Caco-2 (cell line): ENCODE results near the gene NOL4L. TPM values are rescaled to one million over a fixed set of nuclear protein-coding genes. Genes with fewer than 3 reads are reported as not detected.
A peak's percentile ranks its signal among the peaks of the same experiment; 100 is the strongest.

Experiments used
- BruUV-seq: library from RNA; stranded (reverse); fragments of 400-500 nt; replicated peaks from 2 replicates; lab custom pipeline; 2021; lab: Mats Ljungman, UMichigan
- CTCF ChIA-PET: fragments of 300-600 bp; sonication (Branson Sonifier 250); formaldehyde crosslinking; loops from one replicate; lab custom pipeline; 2022; ENCODE audit warnings: antibody characterized with exemption; lab: Charles Lee
- POLR2A ChIA-PET: fragments of 300-600 bp; sonication (Branson Sonifier 250); formaldehyde crosslinking; loops from one replicate; lab custom pipeline; 2022; ENCODE audit warnings: antibody characterized with exemption; lab: Charles Lee
- DNase-seq, 2 experiments: peaks; one replicate each; pipeline versions ENCODE4 v3.0.0 to v3.0.0-alpha.2; 2020 to 2022
- H3K27me3 ChIP-seq: replicated peaks from 2 replicates; pipeline ENCODE4 v1.6.0; 2011; ENCODE audit warnings: low read length; ENCODE audit not compliant: control insufficient read depth, insufficient read depth
- H3K36me3 ChIP-seq: 2 replicates; pipeline ENCODE4 v1.5.1; 2011; ENCODE audit warnings: low read length; ENCODE audit not compliant: control insufficient read depth, insufficient read depth
- H3K4me1 ChIP-seq: fragments of 250-450 bp; sonication (Bioruptor Pico); 2 replicates; pipeline ENCODE4 v1.5.1; 2020; ENCODE audit warnings: mild to moderate bottlenecking
- H3K4me3 ChIP-seq: 2 replicates; pipeline ENCODE4 v1.5.1; 2011; ENCODE audit warnings: low read depth, mild to moderate bottlenecking, control low read depth, low read length
- H3K9me3 ChIP-seq: fragments of 250-450 bp; sonication (Bioruptor Pico); 2 replicates; pipeline ENCODE4 v1.5.1; 2020; ENCODE audit warnings: mild to moderate bottlenecking, moderate library complexity
- H3K27ac Mint-ChIP-seq: one replicate; pipeline ENCODE4 v1.8.0; 2022; ENCODE audit warnings: mixed read lengths; ENCODE audit not compliant: unreplicated experiment
- H3K27me3 Mint-ChIP-seq: one replicate; pipeline ENCODE4 v1.8.0; 2022; ENCODE audit warnings: mixed read lengths; ENCODE audit not compliant: insufficient read depth, unreplicated experiment
- H3K36me3 Mint-ChIP-seq: one replicate; pipeline ENCODE4 v1.8.0; 2022; ENCODE audit warnings: mild to moderate bottlenecking, mixed read lengths; ENCODE audit not compliant: insufficient read depth, unreplicated experiment
- H3K4me1 Mint-ChIP-seq: one replicate; pipeline ENCODE4 v1.8.0; 2022; ENCODE audit warnings: low read depth, mixed read lengths; ENCODE audit not compliant: unreplicated experiment
- H3K4me3 Mint-ChIP-seq: one replicate; pipeline ENCODE4 v1.8.0; 2022; ENCODE audit warnings: mild to moderate bottlenecking, moderate library complexity, mixed read lengths; ENCODE audit not compliant: unreplicated experiment
- H3K9me3 Mint-ChIP-seq: one replicate; pipeline ENCODE4 v1.8.0; 2022; ENCODE audit warnings: mixed read lengths; ENCODE audit not compliant: unreplicated experiment
- CTCF ChIP-seq, 2 experiments: fragments of 200-600 bp in 1 of 2; IDR thresholded peaks; 1 replicate in 1 of 2; 2 replicates in 1 of 2; pipeline versions ENCODE4 v1.5.1 to v1.8.0; 2011 to 2022; ENCODE audit warnings: antibody characterized with exemption in 1 of 2, control low read depth in 1 of 2, inconsistent platforms in 1 of 2, low read depth in 1 of 2, low read length in 1 of 2, mild to moderate bottlenecking in 1 of 2, moderate library complexity in 1 of 2; ENCODE audit not compliant: insufficient read depth in 1 of 2, severe bottlenecking in 1 of 2, unreplicated experiment in 1 of 2
- intact Hi-C: fragments of 100-400 bp; cut with micrococcal nuclease; formaldehyde crosslinking; loops from one replicate; pipeline ENCODE4 v1.10.0; 2022; ENCODE audit not compliant: unreplicated experiment
- total RNA-seq: library from RNA; stranded (reverse); gene quantifications from 2 replicates; pipeline ENCODE4 v1.2.3, GENCODE V29; 2022

The NOL4L gene
- total RNA-seq, 1 experiment from 2014 or later = 80.9 TPM

- ChIA-PET CTCF (interaction anchor here (0.5 to 1.9 kb wide), 6 partner anchors 18 to 146 kb away, joined by 3 to 11 read pairs (median 3); no protein-coding TSS in a partner anchor), POLR2A (interaction anchor here (0.6 kb wide), 1 partner anchor 95 kb away, joined by 5 read pairs; no protein-coding TSS in a partner anchor)
- intact Hi-C loops = loop anchor here (5.0 kb wide), 1 partner anchor 43 kb away; no protein-coding TSS in a partner anchor
- Mint-ChIP-seq H3K36me3 (no peaks in the 10 kb centered on the region), H3K27me3 (no peaks in the 10 kb centered on the region), H3K27ac (no peak overlapping the region), H3K9me3 (no peaks in the 10 kb centered on the region), H3K4me1 (peaks cover 19% of the 10 kb centered on the region), H3K4me3 (no peak overlapping the region)
- Histone ChIP-seq H3K9me3 (no peaks in the 10 kb centered on the region), H3K4me1 (peaks cover 17% of the 10 kb centered on the region), H3K27me3 (no peaks in the 10 kb centered on the region), H3K4me3 (no peak overlapping the region), H3K36me3 (no peaks in the 10 kb centered on the region)
- BruUV-seq = no TSS peak
- no peak for DNase-seq
- TF ChIP-seq CTCF (IDR thresholded peaks at IDR 0.05; ENCODE audit: insufficient read depth in 1 of 2, low read depth in 1 of 2, low read length in 1 of 2, severe bottlenecking in 1 of 2, unreplicated experiment in 1 of 2) = no peak
Measured at GRCh38 chr20:32539026-32539816, 45.9 kb downstream of the NOL4L start.

- H3K4me3 Mint-ChIP-seq = no peak overlapping the region
- H3K9me3 Mint-ChIP-seq = no peaks in the 10 kb centered on the region
- TF ChIP-seq CTCF (IDR thresholded peaks at IDR 0.05; ENCODE audit: insufficient read depth in 1 of 2, low read depth in 1 of 2, low read length in 1 of 2, severe bottlenecking in 1 of 2, unreplicated experiment in 1 of 2) = no peak
- Histone ChIP-seq H3K4me3 (no peak overlapping the region), H3K9me3 (no peaks in the 10 kb centered on the region), H3K27me3 (no peaks in the 10 kb centered on the region), H3K4me1 (peaks cover 17% of the 10 kb centered on the region), H3K36me3 (no peaks in the 10 kb centered on the region)
- DNase-seq = no peak
- peaks cover 19% of the 10 kb centered on the region for H3K4me1 Mint-ChIP-seq
- H3K27me3 Mint-ChIP-seq = no peaks in the 10 kb centered on the region
- intact Hi-C loops = loop anchor here (5.0 kb wide), 1 partner anchor 44 kb away; no protein-coding TSS in a partner anchor
- POLR2A ChIA-PET = interaction anchor here (0.6 kb wide), 1 partner anchor 94 kb away, joined by 5 read pairs; no protein-coding TSS in a partner anchor
- no peak overlapping the region for H3K27ac Mint-ChIP-seq
- no peaks in the 10 kb centered on the region for H3K36me3 Mint-ChIP-seq
- BruUV-seq = no TSS peak
- CTCF ChIA-PET = interaction anchor here (0.6 to 1.9 kb wide), 3 partner anchors 17 to 239 kb away, joined by 4 to 11 read pairs (median 7); no protein-coding TSS in a partner anchor
Measured at GRCh38 chr20:32538526-32538939, 46.6 kb downstream of the NOL4L start.

- peaks cover 19% of the 10 kb centered on the region for H3K4me1 Mint-ChIP-seq
- BruUV-seq = no TSS peak
- Histone ChIP-seq H3K4me3 (no peak overlapping the region), H3K4me1 (peaks cover 17% of the 10 kb centered on the region), H3K36me3 (no peaks in the 10 kb centered on the region), H3K27me3 (no peaks in the 10 kb centered on the region), H3K9me3 (no peaks in the 10 kb centered on the region)
- H3K27ac Mint-ChIP-seq = no peak overlapping the region
- H3K9me3 Mint-ChIP-seq = no peaks in the 10 kb centered on the region
- ChIA-PET POLR2A (interaction anchor here (0.6 kb wide), 1 partner anchor 94 kb away, joined by 5 read pairs; no protein-coding TSS in a partner anchor), CTCF (interaction anchor here (0.6 to 1.0 kb wide), 3 partner anchors 14 to 239 kb away, joined by 3 to 7 read pairs (median 3); no protein-coding TSS in a partner anchor)
- DNase-seq = no peak
- no peaks in the 10 kb centered on the region for H3K27me3 Mint-ChIP-seq
- TF ChIP-seq CTCF (IDR thresholded peaks at IDR 0.05; ENCODE audit: insufficient read depth in 1 of 2, low read depth in 1 of 2, low read length in 1 of 2, severe bottlenecking in 1 of 2, unreplicated experiment in 1 of 2) = no peak
- peak overlapping the region; percentile 80 for H3K4me3 Mint-ChIP-seq
- intact Hi-C loops = loop anchor here (5.0 kb wide), 1 partner anchor 44 kb away; no protein-coding TSS in a partner anchor
- H3K36me3 Mint-ChIP-seq = no peaks in the 10 kb centered on the region
Measured at GRCh38 chr20:32537657-32538525, 47.2 kb downstream of the NOL4L start.
